ENCODE data around the gene ZFR. TPM values are rescaled to one million over a fixed set of nuclear protein-coding genes. Genes with fewer than 3 reads are reported as not detected.

ZFR gene
- total RNA-seq, 1 experiment from 2014 or later = 109 TPM

- Mint-ChIP-seq H3K4me3 (ENCODE audit: unreplicated experiment) (peak overlapping the region; percentile 92), H3K9me3 (ENCODE audit: unreplicated experiment) (no peaks in the 10 kb centered on the region), H3K27me3 (ENCODE audit: insufficient read depth, unreplicated experiment) (no peaks in the 10 kb centered on the region), H3K4me1 (ENCODE audit: insufficient read depth, unreplicated experiment) (peaks cover 18% of the 10 kb centered on the region), H3K27ac (ENCODE audit: low read depth, unreplicated experiment) (peak overlapping the region; percentile 80), H3K36me3 (ENCODE audit: insufficient read depth, unreplicated experiment) (peaks cover 15% of the 10 kb centered on the region)
- TF ChIP-seq CTCF (IDR thresholded peaks at IDR 0.05; ENCODE audit: unreplicated experiment) = no peak
- peak; percentile 33 for DNase-seq (ENCODE audit: unreplicated experiment)
- intact Hi-C loops (cut with micrococcal nuclease) = no loop called here
- ChIA-PET CTCF (interaction anchor here (0.7 to 0.8 kb wide), 2 partner anchors 53 to 144 kb away, joined by 3 read pairs; no protein-coding TSS in a partner anchor), POLR2A (interaction anchor here (0.5 to 1.6 kb wide), 4 partner anchors 11 to 97 kb away, joined by 3 to 7 read pairs (median 3); no protein-coding TSS in a partner anchor)
- BruUV-seq (replicated peaks) = TSS peak; percentile 68
Measured at GRCh38 chr5:32443145-32443540, 1.4 kb downstream of the ZFR start.

GRCh38 chr5:32439086-32439642 is 5.4 kb downstream of the ZFR start:
- peaks cover 9% of the 10 kb centered on the region for H3K36me3 Mint-ChIP-seq (ENCODE audit: insufficient read depth, unreplicated experiment)
- ChIA-PET CTCF (interaction anchor here (0.6 to 0.7 kb wide), 2 partner anchors 51 to 65 kb away, joined by 3 to 5 read pairs; no protein-coding TSS in a partner anchor), POLR2A (no interaction called here)
- BruUV-seq (replicated peaks) = no TSS peak
- no peaks in the 10 kb centered on the region for H3K9me3 Mint-ChIP-seq (ENCODE audit: unreplicated experiment)
- no peak overlapping the region for H3K4me3 Mint-ChIP-seq (ENCODE audit: unreplicated experiment)
- peaks cover 6% of the 10 kb centered on the region for H3K4me1 Mint-ChIP-seq (ENCODE audit: insufficient read depth, unreplicated experiment)
- no peak overlapping the region for H3K27ac Mint-ChIP-seq (ENCODE audit: low read depth, unreplicated experiment)
- intact Hi-C loops (cut with micrococcal nuclease) = no loop called here
- no peaks in the 10 kb centered on the region for H3K27me3 Mint-ChIP-seq (ENCODE audit: insufficient read depth, unreplicated experiment)
- TF ChIP-seq CTCF (IDR thresholded peaks at IDR 0.05; ENCODE audit: unreplicated experiment) = no peak
- no peak for DNase-seq (ENCODE audit: unreplicated experiment)

- H3K9me3 Mint-ChIP-seq (ENCODE audit: unreplicated experiment) = no peaks in the 10 kb centered on the region
- no peaks in the 10 kb centered on the region for H3K4me1 Mint-ChIP-seq (ENCODE audit: insufficient read depth, unreplicated experiment)
- H3K27ac Mint-ChIP-seq (ENCODE audit: low read depth, unreplicated experiment) = no peak overlapping the region
- no peak overlapping the region for H3K4me3 Mint-ChIP-seq (ENCODE audit: unreplicated experiment)
- intact Hi-C loops (cut with micrococcal nuclease) = no loop called here
- ChIA-PET POLR2A (interaction anchor here (0.6 kb wide), 1 partner anchor 426 kb away, joined by 5 read pairs; no protein-coding TSS in a partner anchor), CTCF (no interaction called here)
- peaks cover 14% of the 10 kb centered on the region for H3K36me3 Mint-ChIP-seq (ENCODE audit: insufficient read depth, unreplicated experiment)
- peak; percentile 14 for DNase-seq (ENCODE audit: unreplicated experiment)
- no TSS peak for BruUV-seq (replicated peaks)
- H3K27me3 Mint-ChIP-seq (ENCODE audit: insufficient read depth, unreplicated experiment) = no peaks in the 10 kb centered on the region
- no peak for TF ChIP-seq CTCF (IDR thresholded peaks at IDR 0.05; ENCODE audit: unreplicated experiment)
Measured at GRCh38 chr5:32436553-32437242, 7.8 kb downstream of the ZFR start.

GRCh38 chr5:32435383-32435782 is 9.2 kb downstream of the ZFR start:
- H3K9me3 Mint-ChIP-seq (ENCODE audit: unreplicated experiment) = no peaks in the 10 kb centered on the region
- TF ChIP-seq CTCF (IDR thresholded peaks at IDR 0.05; ENCODE audit: unreplicated experiment) = no peak
- CTCF ChIA-PET = interaction anchor here (0.9 kb wide), 1 partner anchor 155 kb away, joined by 3 read pairs; no protein-coding TSS in a partner anchor
- H3K4me1 Mint-ChIP-seq (ENCODE audit: insufficient read depth, unreplicated experiment) = peaks cover 2% of the 10 kb centered on the region
- H3K27ac Mint-ChIP-seq (ENCODE audit: low read depth, unreplicated experiment) = no peak overlapping the region
- POLR2A ChIA-PET = interaction anchor here (0.7 kb wide), 1 partner anchor 15 kb away, joined by 3 read pairs; no protein-coding TSS in a partner anchor
- intact Hi-C loops (cut with micrococcal nuclease) = no loop called here
- DNase-seq (ENCODE audit: unreplicated experiment) = no peak
- H3K4me3 Mint-ChIP-seq (ENCODE audit: unreplicated experiment) = no peak overlapping the region
- BruUV-seq (replicated peaks) = no TSS peak
- H3K27me3 Mint-ChIP-seq (ENCODE audit: insufficient read depth, unreplicated experiment) = no peaks in the 10 kb centered on the region
- peaks cover 10% of the 10 kb centered on the region for H3K36me3 Mint-ChIP-seq (ENCODE audit: insufficient read depth, unreplicated experiment)

Data from MCF 10A (cell line).